ENCODE data around the gene KMT2C.

The KMT2C gene

GRCh38 chr7:152180587-152180986 lies 255.2 kb downstream of the KMT2C start:
- no peak for DNase-seq

DNA sequence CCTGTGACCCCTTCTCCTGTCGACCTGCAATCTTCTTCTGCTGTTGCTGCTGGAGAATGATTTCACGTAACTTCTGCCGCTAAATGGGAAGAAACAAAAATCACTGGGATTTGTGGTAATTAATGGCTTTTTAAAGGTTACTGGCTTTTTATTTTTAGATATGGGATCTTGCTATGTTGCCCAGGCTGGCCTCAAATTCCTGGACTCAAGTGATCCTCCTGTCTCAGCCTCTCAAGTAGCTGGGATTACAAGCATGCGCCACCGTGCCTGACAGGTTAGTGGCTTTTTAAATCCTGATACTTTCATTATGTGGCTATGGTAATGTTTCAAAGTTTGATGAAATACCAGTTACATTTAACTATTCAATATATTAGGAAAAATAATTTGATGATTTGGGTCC lies 255.8 kb downstream of the KMT2C start:
- DNase-seq = no peak

- DNase-seq = no peak
Measured at GRCh38 chr7:152178405-152179058, 257.3 kb downstream of the KMT2C start.

- no peak for DNase-seq
Measured at GRCh38 chr7:152177681-152178404, 258.0 kb downstream of the KMT2C start.

DNA sequence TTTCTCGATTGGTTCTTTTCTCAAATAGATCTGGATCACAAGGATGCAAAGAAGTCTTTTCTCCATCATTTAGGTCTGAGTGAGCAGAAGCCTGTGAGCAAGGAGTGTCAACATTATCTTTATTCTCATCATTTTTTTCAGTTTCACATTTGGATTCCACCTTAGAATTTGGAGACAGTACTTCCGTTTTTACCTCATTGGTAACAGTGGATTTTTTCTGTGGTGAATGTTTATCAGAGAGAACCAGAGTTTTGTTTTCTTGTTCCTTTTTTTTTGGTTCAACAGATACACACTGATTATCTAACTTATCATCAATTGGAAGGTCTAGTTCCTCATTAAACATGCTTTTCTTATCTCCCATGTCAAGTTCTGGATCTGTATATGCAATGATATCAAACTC lies 259.0 kb downstream of the KMT2C start:
- DNase-seq = no peak

DNA sequence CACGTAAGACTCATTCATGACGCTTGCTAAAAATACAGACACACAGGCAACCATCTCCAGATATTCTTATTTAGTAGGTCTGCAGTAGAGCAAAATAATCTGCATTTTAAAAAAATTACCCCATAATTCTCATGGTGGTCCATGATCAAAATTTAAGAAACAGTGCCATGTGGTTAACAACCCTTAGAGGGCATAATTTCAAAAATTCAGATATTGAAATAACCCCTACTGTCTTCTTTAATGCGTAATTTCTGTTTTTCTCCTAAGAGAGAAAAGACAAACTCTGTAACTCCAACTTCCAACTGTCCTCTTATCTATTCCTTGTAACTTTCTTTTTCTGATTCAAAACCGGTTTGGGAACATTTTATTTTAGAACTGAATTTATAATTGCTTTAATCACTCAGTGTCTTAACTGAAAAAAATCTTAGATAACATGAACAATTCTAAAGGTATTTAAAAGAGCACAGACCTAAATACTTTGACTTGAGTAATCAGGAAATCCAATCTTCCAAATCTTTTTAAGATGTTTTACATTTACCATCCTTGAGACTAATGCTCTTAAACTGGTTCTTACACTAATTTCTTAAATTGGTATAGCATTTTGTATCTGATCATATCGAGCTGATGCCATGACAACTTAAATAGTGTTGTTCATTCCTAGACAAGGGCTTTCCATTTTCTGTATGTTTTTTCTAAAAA lies 262.3 kb downstream of the KMT2C start:
- DNase-seq = no peak

DNA sequence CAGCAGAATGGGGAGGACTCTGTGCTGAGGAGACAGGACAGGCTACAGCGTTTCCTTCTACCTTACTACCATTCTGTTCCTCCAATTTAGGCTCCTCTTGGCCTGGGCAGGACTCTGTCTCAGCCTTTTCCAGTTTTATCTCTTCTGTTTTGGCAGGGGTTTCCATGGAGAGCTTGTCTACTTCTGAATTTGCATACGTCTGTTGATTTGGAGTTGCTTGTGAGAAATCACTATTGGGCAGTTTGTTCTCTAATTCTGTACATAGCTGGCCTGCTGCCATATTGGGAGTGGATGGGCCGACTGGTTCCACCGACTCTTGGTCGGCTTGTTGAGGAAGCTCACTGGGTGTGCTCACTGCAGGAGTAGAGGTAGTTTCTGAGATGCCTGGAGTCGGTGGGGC lies 273.5 kb downstream of the KMT2C start:
- no peak for DNase-seq

- no peak for DNase-seq
Measured at GRCh38 chr7:152161171-152161570, 274.6 kb downstream of the KMT2C start.

GRCh38 chr7:152158801-152159587 lies 276.8 kb downstream of the KMT2C start:
- DNase-seq = no peak

DNA sequence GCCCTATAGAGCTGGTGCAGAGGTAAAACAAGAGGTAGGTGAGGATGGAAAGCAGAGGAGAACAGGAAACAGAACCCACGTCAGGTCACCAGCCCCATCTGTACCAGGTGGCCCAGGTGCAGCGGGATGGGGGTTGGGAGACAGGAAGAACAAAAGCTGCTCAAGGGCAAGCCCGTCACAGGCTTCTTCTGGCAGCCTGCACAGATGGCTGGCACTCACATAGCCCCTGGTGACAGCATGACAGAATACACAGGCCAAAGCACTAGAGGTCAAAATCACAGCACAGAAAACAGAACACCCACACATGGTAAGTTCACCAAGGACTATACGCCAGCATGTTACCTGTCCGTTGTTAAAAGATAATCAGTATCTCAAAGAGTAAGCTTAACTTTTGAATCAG lies 283.5 kb downstream of the KMT2C start:
- DNase-seq = no peak

GRCh38 chr7:152149363-152149762 lies 286.4 kb downstream of the KMT2C start:
- DNase-seq = no peak

GRCh38 chr7:152148706-152149105 lies 287.1 kb downstream of the KMT2C start:
- DNase-seq = no peak

DNA sequence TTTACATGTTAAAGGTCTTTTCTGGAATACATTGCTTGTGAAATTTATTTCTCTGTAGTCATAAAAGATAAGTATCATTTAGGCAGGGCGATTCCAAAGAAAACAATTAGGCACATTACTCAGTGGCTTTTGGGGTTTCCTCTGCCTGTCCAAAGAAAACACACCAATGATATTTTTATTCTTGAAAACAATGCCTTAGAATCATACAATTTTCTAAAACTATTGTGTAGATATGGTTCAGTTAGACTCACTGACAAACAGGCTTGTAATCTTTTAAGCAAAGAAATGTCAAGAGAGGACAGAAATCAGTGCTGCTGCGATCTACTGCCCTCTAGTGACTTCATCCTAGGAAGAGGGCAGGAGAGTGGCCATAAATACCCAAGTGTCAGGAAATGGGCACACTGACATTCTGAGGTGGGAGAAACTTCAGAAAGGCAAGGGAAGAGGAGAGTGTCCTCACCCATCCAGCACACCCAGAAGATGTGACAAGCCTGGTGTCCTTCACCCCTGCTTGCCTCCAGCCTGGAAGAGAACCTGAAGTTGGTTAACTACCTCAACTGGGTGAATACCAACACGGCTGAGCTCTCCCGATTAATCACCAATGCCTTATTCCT lies 289.8 kb downstream of the KMT2C start:
- no peak for DNase-seq

- no peak for DNase-seq
Measured at GRCh38 chr7:152144557-152145245, 291.1 kb downstream of the KMT2C start.

DNA sequence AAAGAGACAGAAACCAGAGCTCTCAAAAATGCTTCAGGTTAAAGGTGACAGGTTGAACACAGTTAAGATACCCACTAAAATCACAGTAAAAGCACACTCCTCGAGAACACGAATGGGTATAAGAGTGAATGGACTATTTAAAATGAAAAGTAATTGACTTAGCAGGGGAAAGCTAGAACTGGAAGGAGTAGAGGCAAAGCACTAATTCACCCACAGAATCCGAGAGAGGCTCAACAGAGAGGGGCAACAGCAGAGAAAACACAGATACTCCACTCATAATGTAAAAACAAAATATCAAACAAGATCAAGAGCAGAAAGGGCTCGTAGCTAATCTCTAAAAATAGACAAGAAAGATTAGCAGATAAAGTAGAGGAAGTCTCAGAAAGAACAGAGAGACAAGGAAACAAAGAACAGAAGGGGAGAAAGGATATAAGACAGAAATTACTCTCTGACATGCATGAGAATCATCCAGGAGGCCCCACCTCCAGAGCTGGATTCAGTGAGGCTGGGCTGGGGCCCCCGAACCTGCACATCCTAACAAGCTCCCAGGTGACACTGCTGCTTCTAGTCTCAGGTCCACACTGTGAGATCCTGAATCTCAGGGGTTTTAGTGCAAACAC lies 292.7 kb downstream of the KMT2C start:
- no peak for DNase-seq

- DNase-seq = no peak
Measured at GRCh38 chr7:152140560-152140959, 295.2 kb downstream of the KMT2C start.

DNA sequence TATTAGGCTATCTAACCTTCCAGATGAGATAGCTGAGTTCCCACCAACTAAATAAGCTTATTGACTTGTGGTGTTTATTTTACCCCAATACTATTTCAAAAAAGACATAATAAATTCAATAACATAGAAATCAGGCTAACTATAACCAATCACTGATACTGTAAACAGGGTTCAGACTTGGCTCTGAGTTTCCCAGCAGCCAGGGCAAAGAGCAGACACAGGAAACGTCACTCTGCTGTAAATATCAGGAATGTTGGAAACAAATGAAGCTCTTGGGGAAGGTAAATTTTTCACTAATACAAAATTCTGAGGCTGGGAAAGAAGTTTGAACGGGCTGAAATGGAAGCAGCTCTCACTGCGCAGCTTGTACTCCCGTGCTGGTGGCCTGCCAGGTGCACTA lies 295.7 kb downstream of the KMT2C start:
- DNase-seq = no peak

GRCh38 chr7:152137476-152138025 lies 298.3 kb downstream of the KMT2C start:
- DNase-seq = no peak

DNA sequence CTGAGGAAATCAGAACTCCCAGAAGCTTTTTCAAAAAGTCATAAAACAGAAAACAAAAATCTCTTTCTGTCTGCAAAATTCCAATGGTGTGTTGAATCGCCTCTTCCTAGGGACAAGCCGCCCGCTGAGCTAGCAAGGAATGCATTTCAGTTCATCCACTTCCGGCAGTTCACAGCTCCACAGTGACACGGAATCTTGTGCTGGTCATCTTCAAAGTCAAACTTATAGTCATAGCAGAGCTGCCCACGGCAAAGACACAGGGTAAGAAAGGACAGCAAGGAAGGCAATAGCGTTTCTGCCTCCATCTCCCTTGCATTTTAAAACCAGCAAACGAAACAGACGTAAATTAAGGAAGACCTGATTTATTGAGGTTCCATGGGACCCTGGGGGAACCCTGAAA lies 299.1 kb downstream of the KMT2C start:
- no peak for DNase-seq

GRCh38 chr7:152133804-152134203 lies 302.0 kb downstream of the KMT2C start:
- DNase-seq = no peak

GRCh38 chr7:152132812-152133211 lies 303.0 kb downstream of the KMT2C start:
- DNase-seq = no peak

Measured in NCI-H187 treated with DMSO at 0.1 percent for 48 hours (cell line).